Muscle layer of colon (tissue), 2 donors: ENCODE measurements around the gene DERL2.

ENCODE experiments used
- H3K27ac ChIP-seq: one replicate; pipeline ENCODE4 v1.7.0; 2013; ENCODE audit warnings: low read depth, mild to moderate bottlenecking, low read length, moderate library complexity
- H3K27me3 ChIP-seq, 2 donors: one replicate each; pipeline ENCODE4 v1.7.0; 2013; ENCODE audit warnings: low read length in 2 of 2, mild to moderate bottlenecking in 2 of 2; ENCODE audit not compliant: insufficient read depth in 2 of 2, control insufficient read depth in 1 of 2
- H3K36me3 ChIP-seq: one replicate; pipeline ENCODE4 v1.7.0; 2013; ENCODE audit warnings: mild to moderate bottlenecking, low read length; ENCODE audit not compliant: insufficient read depth
- H3K4me1 ChIP-seq: one replicate; pipeline ENCODE4 v1.7.0; 2013; ENCODE audit warnings: mild to moderate bottlenecking, low read length; ENCODE audit not compliant: insufficient read depth
- H3K4me3 ChIP-seq, 2 donors: one replicate each; pipeline ENCODE4 v1.7.0; 2013; ENCODE audit warnings: low read length in 2 of 2, low read depth in 1 of 2, mild to moderate bottlenecking in 1 of 2, moderate library complexity in 1 of 2
- H3K9ac ChIP-seq: one replicate; pipeline ENCODE4 v1.7.0; 2013; ENCODE audit warnings: low read length
- H3K9me3 ChIP-seq: one replicate; pipeline ENCODE4 v1.7.0; 2013; ENCODE audit warnings: mild to moderate bottlenecking, low read length
- donor health status: abdominal sarcoma.
- donor health status: Adenocarcinoma of cecum.

Gene DERL2

DNA sequence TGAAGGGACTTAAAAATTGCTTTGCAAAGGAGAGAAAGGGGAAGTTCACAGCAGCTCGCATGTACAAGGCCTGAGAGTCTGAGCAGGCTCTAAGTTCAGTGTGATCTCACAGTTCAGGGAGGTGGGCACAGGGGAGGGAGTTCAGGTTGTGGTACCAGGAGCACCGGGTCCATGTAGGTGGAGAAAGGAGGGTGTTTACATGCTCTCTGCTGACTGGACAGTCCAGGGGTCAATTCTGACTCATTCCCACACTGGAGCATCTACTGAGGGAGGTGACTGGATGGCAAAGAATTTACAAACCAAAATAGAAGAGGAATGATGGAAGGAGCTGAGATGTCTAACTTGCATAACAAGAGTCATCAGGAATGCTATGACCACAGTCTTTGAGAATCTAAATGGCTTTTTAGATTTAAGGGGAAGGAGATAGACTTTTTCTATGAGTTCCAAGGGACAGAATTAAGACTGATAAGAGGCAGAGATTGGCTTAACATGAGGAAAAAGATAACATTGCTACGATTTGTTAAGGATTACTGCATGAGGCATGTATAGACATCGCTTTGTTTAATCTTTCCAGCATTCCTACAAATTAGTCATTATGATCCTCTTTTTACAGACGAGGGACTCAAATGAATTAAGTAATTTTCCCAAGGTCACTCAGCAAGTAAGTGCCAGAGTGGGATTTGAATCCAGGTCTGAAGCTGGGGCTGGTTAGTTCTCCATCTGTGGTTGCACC lies 30.2 kb upstream of the DERL2 start:
- Histone ChIP-seq H3K27ac (no peak overlapping the region), H3K9me3 (no peaks in the 10 kb centered on the region), H3K36me3 (no peaks in the 10 kb centered on the region), H3K27me3 (no peaks in the 10 kb centered on the region), H3K4me1 (no peaks in the 10 kb centered on the region), H3K9ac (no peak overlapping the region), H3K4me3 (no peak overlapping the region)

DNA sequence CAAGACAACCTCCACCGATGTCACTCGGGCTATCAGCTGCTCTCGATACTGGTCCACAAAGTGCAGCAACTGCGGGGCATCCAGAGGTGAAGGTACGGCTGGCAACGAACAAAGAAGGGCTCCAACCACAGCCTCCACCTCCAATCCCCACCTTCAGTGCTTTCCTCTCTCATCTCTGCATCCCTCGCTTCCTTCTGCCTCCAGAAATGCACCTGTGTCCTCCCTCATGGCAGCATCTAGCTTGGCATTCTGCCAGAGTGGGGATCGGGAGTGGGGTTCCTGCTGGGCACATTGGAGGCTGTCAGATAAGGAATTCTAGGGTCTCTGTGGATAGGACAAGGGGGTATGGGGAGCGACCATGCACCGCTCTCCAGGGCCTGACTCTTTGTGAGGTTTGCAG lies 29.0 kb upstream of the DERL2 start:
- Histone ChIP-seq H3K4me3 (no peak overlapping the region), H3K27me3 (no peaks in the 10 kb centered on the region), H3K36me3 (no peaks in the 10 kb centered on the region), H3K4me1 (no peaks in the 10 kb centered on the region), H3K9ac (no peak overlapping the region), H3K9me3 (no peaks in the 10 kb centered on the region), H3K27ac (no peak overlapping the region)

DNA sequence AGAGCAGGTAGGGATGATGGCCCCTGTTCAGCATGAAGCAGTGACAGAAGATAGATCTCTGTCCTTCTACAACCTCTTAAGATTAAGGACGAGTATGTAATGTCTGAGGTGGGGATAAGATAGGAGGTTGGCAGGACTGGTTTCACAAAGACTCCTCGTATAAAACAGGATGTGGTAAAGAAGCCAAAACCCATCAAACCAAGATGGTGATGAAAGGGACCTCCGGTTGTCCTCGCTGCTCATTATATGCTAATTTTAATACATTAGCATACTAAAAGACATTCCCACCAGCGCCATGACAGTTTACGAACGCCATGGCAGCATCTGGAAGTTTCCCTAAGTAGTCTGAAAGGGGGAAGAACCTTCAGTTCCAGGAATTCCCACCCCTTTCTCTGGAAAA lies 27.6 kb upstream of the DERL2 start:
- H3K4me3 ChIP-seq, result no peak overlapping the region
- H3K36me3 ChIP-seq, result no peaks in the 10 kb centered on the region
- H3K9me3 ChIP-seq, result no peaks in the 10 kb centered on the region
- H3K27ac ChIP-seq, result no peak overlapping the region
- no peaks in the 10 kb centered on the region for H3K27me3 ChIP-seq
- H3K9ac ChIP-seq, result no peak overlapping the region
- H3K4me1 ChIP-seq, result no peaks in the 10 kb centered on the region

DNA sequence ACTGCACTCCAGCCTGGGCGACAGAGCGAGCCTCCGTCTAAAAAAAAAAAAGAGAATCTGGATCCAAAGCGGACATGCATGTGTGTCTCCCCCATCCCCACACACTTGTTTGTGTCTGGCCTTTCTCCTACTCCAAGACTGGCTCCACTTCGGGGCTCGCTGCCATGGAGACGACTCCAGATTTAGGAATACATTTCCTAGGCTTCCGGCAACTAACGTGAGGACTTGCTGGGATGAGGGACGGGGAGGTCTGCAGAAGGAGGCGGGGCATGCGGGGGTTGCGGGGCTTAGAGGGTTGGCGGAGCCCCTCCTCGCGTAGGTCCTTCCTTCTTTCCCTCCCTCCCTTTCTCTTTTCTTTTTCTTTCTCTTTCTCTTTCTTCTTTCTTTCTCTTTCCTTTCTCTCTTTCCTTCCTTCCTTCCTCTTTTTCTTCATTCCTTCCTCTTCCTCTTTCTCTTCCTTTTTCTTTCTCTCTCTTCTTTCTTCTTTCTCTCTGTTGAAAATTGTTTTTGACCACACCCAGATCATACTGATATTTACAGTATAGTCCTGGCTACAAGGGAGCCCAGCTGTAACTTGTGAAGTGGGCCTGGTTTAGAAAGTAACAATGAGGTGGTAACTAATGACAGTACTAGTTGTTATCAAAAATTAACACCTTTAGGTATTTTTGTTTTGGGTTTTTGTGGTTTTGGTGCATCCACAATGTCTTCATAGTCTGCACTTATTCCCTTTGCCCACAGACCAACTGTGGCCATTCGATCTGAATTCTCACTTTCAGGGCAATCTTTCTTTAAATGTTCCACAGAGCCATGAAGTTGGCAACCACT lies 25.6 kb upstream of the DERL2 start:
- Histone ChIP-seq H3K36me3 (no peaks in the 10 kb centered on the region), H3K27ac (no peak overlapping the region), H3K9ac (no peak overlapping the region), H3K9me3 (no peaks in the 10 kb centered on the region), H3K4me3 (no peak overlapping the region), H3K4me1 (no peaks in the 10 kb centered on the region), H3K27me3 (no peaks in the 10 kb centered on the region)

DNA sequence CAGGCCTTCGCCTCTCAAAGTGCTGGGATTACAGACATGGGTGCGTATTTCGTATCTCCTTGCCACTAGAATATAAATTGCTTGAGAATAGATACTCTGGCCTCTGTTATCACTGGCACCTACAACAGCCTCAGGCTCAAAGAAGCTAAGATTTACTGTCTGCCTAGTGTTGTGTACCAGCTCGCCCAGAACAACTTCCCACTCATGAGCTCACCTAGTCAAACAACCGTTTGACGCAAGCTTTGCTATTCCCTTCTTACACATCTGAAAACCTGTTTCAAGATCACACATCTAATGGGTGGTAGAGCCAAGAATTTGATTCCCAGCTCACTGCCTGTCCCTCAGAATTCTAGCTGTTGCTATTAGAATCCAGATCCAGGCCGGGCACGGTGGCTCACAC lies 24.8 kb upstream of the DERL2 start:
- H3K36me3 ChIP-seq, result no peaks in the 10 kb centered on the region
- H3K9me3 ChIP-seq, result no peaks in the 10 kb centered on the region
- H3K4me1 ChIP-seq, result no peaks in the 10 kb centered on the region
- no peak overlapping the region for H3K27ac ChIP-seq
- H3K4me3 ChIP-seq, result no peak overlapping the region
- no peaks in the 10 kb centered on the region for H3K27me3 ChIP-seq
- no peak overlapping the region for H3K9ac ChIP-seq

DNA sequence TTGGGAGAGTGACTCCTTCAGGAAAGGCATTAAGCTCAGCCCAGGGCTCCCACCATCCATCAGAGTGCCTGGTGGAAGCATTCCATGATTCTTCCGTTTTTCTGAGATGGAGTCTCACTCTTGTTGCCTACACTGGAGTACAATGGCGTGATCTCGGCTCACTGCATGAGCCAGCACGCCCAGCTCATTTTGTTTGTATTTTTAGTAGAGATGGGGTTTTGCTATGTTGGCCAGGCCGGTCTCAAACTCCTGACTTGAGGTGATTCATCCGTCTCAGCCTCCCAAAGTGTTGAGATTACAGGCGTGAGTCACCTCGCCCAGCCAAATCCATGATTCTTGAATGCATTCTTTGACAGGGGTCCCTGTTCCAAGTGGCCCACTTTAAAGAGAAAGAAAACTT lies 23.5 kb upstream of the DERL2 start:
- no peaks in the 10 kb centered on the region for H3K27me3 ChIP-seq

DNA sequence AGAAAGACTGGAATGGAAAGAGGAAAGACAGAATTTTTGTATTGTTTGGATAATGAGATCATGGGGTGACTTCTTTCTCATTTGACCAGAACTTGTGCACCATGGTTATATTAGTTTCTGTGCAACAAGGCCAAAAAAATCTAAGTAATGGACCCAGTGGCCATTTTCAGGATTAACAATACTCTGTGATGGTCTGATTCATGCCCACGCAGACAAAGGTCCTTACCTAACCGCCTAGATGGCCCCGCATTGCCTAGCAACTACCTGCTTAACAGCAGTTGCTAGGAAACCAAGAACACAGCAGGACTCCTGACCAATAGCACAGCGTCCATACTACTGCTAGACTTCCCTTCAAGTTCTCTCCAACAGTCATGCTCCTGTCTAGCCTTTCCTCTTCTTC lies 22.8 kb upstream of the DERL2 start:
- Histone ChIP-seq H3K4me1 (no peaks in the 10 kb centered on the region), H3K9ac (no peak overlapping the region), H3K4me3 (no peak overlapping the region), H3K27me3 (no peaks in the 10 kb centered on the region), H3K9me3 (no peaks in the 10 kb centered on the region), H3K36me3 (no peaks in the 10 kb centered on the region), H3K27ac (no peak overlapping the region)

More for the DNA sequence above, 23.5 kb upstream of the DERL2 start:
- Histone ChIP-seq H3K36me3 (no peaks in the 10 kb centered on the region), H3K27ac (no peak overlapping the region), H3K9ac (no peak overlapping the region), H3K9me3 (no peaks in the 10 kb centered on the region), H3K4me3 (no peak overlapping the region), H3K4me1 (no peaks in the 10 kb centered on the region)

DNA sequence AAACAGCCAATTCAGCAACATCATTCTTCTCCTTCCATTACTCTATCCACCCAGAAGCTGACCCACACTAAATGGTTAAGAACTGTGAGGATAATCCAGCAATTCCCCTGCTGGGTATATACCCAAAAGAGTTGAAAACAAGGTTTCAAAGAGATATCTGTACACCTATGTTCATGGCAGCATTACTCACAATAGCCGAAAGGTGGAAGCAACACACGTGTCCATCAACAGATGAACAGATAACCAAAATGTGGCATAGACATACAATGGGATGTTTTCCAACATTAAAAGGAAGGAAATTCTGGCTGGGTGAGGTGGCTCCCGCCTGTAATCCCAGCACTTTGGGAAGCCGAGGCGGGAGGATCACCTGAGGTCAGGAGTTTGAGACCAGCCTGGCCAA lies 20.3 kb upstream of the DERL2 start:
- Histone ChIP-seq H3K9me3 (no peaks in the 10 kb centered on the region), H3K9ac (no peak overlapping the region), H3K36me3 (no peaks in the 10 kb centered on the region)

DNA sequence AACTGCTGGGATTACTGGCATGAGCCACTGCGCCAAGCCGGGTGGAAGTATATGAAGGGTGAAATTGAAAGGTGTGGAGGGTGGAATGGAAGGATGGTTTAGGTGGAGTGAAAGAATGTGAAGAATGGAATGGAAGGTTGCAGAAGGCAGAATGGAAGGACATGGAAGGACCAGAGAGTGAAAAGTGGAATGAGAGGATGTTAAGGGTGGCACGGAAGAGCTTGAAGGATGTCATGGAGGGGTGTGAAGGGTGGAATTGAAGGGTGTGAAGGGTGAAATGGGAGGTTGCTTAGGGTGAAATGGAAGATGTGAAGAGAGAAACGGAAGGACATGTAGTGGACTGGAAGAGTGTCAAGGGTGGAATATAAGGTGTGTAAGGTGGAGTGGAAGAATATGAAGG lies 16.6 kb upstream of the DERL2 start:
- peaks cover 8% of the 10 kb centered on the region for H3K4me1 ChIP-seq
- no peak overlapping the region for H3K4me3 ChIP-seq
- H3K36me3 ChIP-seq, result no peaks in the 10 kb centered on the region
- no peak overlapping the region for H3K9ac ChIP-seq
- no peak overlapping the region for H3K27ac ChIP-seq
- H3K9me3 ChIP-seq, result no peaks in the 10 kb centered on the region
- H3K27me3 ChIP-seq, result peaks cover 0 to 7% of the 10 kb centered on the region in 2 donors

More for the DNA sequence above, 20.3 kb upstream of the DERL2 start:
- H3K27me3 ChIP-seq, result no peaks in the 10 kb centered on the region
- no peaks in the 10 kb centered on the region for H3K4me1 ChIP-seq
- H3K4me3 ChIP-seq, result no peak overlapping the region
- no peak overlapping the region for H3K27ac ChIP-seq

DNA sequence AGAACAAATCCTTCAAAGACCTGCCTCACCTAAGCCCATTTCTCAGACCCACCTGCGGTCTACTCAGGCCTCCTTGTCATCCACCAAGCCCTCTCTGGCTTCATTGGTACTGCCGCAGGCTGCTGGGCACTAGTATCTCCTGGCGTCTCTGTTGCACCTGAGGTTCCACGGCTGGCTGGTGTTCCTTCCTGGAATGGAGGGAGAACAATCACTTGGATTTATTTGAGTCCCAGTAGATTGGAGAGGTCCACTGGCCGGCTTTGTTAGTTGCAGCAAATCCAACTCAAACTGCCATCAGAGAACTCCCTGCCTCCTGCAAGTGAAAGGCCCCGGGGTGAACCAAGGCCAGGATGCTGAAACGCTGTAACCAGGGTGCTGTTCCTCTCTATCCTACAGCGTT lies 15.7 kb upstream of the DERL2 start:
- Histone ChIP-seq H3K4me1 (peaks cover 8% of the 10 kb centered on the region), H3K9me3 (no peaks in the 10 kb centered on the region), H3K27ac (no peak overlapping the region), H3K9ac (no peak overlapping the region), H3K4me3 (no peak overlapping the region), H3K27me3 (peaks cover 0 to 11% of the 10 kb centered on the region in 2 donors), H3K36me3 (no peaks in the 10 kb centered on the region)

DNA sequence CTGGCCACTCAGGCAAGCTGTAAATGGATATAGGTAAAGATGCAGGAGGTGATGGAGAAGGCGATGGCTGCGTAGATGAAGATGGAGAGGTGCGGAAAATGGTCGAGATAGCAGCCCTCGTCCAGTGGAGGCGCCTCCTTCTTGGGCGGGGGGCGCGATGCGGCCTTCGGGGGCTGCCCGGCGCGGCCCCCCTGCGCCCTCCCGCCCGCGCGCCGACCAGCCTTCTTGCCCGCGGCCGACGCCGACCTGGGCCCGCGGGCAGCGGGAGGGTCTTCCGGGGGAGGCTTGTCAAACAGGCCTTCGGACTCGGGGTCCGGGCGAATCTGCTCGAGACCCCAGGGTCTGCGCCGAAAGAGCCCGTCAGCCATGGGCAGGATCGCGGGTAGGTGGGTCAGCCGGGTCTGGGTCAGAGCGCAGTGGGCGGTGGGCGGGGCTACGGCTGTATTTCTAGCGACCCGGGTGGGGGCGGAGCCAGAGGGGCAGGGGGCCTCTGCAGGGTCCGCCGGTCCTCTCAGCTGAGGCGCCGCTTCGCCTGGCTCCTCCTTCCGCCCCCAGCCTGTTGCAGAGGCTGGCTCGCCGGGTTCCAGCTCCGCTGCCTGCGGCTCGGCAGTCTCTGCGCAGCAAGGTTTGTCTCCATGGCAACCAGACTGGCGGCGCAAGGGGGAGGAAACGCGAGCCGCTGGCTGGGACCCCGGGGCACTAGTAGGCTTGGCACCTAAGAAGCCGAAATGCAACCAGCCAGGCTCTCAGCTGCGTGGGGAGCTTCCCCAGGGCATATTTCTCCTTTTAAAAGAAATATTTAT lies 14.8 kb upstream of the DERL2 start:
- Histone ChIP-seq H3K27me3 (peaks cover 0 to 11% of the 10 kb centered on the region in 2 donors), H3K4me1 (peaks cover 8% of the 10 kb centered on the region), H3K27ac (peak overlapping the region; percentile 44), H3K36me3 (no peaks in the 10 kb centered on the region), H3K9me3 (no peaks in the 10 kb centered on the region), H3K4me3 (peak overlapping the region; percentile 58 to 70), H3K9ac (no peak overlapping the region)
